ENCODE data around the gene LDLR.
"Not testable (repeated sequence)": the region's sequence is repeated elsewhere in the genome, so short reads cannot be mapped to it uniquely, and the experiment has no call there.

The LDLR gene

GRCh38 chr19:11179716-11180297, 90.5 kb downstream of the LDLR start:
- H3K27ac ChIP-seq (ENCODE audit: low read depth in 2 of 2, low read length in 2 of 2): peak overlapping the region in 1 of 2 donors; percentile 10
- H3K9me3 ChIP-seq (ENCODE audit: control insufficient read depth in 2 of 2, low read length in 2 of 2): no peaks in the 10 kb centered on the region
- peaks cover 2 to 10% of the 10 kb centered on the region in 2 donors for H3K36me3 ChIP-seq (ENCODE audit: control insufficient read depth in 2 of 2, insufficient read depth in 2 of 2, low read length in 2 of 2)
- no peaks in the 10 kb centered on the region for H3K27me3 ChIP-seq (ENCODE audit: control insufficient read depth in 2 of 2, insufficient read depth in 2 of 2, low read length in 2 of 2)
- H3K4me1 ChIP-seq (ENCODE audit: control insufficient read depth in 2 of 2, insufficient read depth in 2 of 2, low read length in 2 of 2): peaks cover 6 to 10% of the 10 kb centered on the region in 2 donors
- peak overlapping the region in 1 of 2 donors; percentile 45 for H3K4me3 ChIP-seq (ENCODE audit: low read length in 2 of 2)
- no peak overlapping the region for H3K9ac ChIP-seq (ENCODE audit: low read depth in 1 of 2, low read length in 2 of 2)

GRCh38 chr19:11180346-11180745, 91.1 kb downstream of the LDLR start:
- Histone ChIP-seq H3K27me3 (ENCODE audit: control insufficient read depth in 2 of 2, insufficient read depth in 2 of 2, low read length in 2 of 2) (no peaks in the 10 kb centered on the region), H3K9me3 (ENCODE audit: control insufficient read depth in 2 of 2, low read length in 2 of 2) (no peaks in the 10 kb centered on the region), H3K4me3 (ENCODE audit: low read length in 2 of 2) (no peak overlapping the region), H3K36me3 (ENCODE audit: control insufficient read depth in 2 of 2, insufficient read depth in 2 of 2, low read length in 2 of 2) (peaks cover 2 to 10% of the 10 kb centered on the region in 2 donors), H3K9ac (ENCODE audit: low read depth in 1 of 2, low read length in 2 of 2) (no peak overlapping the region), H3K27ac (ENCODE audit: low read depth in 2 of 2, low read length in 2 of 2) (peak overlapping the region in 1 of 2 donors; percentile 35), H3K4me1 (ENCODE audit: control insufficient read depth in 2 of 2, insufficient read depth in 2 of 2, low read length in 2 of 2) (peaks cover 6 to 10% of the 10 kb centered on the region in 2 donors)

GRCh38 chr19:11180975-11181374, 91.7 kb downstream of the LDLR start:
- H3K4me1 ChIP-seq (ENCODE audit: control insufficient read depth in 2 of 2, insufficient read depth in 2 of 2, low read length in 2 of 2): peaks cover 6 to 10% of the 10 kb centered on the region in 2 donors
- peaks cover 2 to 10% of the 10 kb centered on the region in 2 donors for H3K36me3 ChIP-seq (ENCODE audit: control insufficient read depth in 2 of 2, insufficient read depth in 2 of 2, low read length in 2 of 2)
- not testable (repeated sequence) for H3K27me3 ChIP-seq (ENCODE audit: control insufficient read depth in 2 of 2, insufficient read depth in 2 of 2, low read length in 2 of 2); H3K9ac ChIP-seq (ENCODE audit: low read depth in 1 of 2, low read length in 2 of 2); H3K9me3 ChIP-seq (ENCODE audit: control insufficient read depth in 2 of 2, low read length in 2 of 2); H3K27ac ChIP-seq (ENCODE audit: low read depth in 2 of 2, low read length in 2 of 2); H3K4me3 ChIP-seq (ENCODE audit: low read length in 2 of 2)

- peaks cover 6 to 10% of the 10 kb centered on the region in 2 donors for H3K4me1 ChIP-seq (ENCODE audit: control insufficient read depth in 2 of 2, insufficient read depth in 2 of 2, low read length in 2 of 2)
- H3K36me3 ChIP-seq (ENCODE audit: control insufficient read depth in 2 of 2, insufficient read depth in 2 of 2, low read length in 2 of 2): peaks cover 2 to 10% of the 10 kb centered on the region in 2 donors
Observed at GRCh38 chr19:11181488-11181887, 92.2 kb downstream of the LDLR start.

More at GRCh38 chr19:11181488-11181887, 92.2 kb downstream of the LDLR start:
- H3K27ac ChIP-seq (ENCODE audit: low read depth in 2 of 2, low read length in 2 of 2): no peak overlapping the region
- H3K4me3 ChIP-seq (ENCODE audit: low read length in 2 of 2): no peak overlapping the region
- H3K27me3 ChIP-seq (ENCODE audit: control insufficient read depth in 2 of 2, insufficient read depth in 2 of 2, low read length in 2 of 2): no peaks in the 10 kb centered on the region
- no peak overlapping the region for H3K9ac ChIP-seq (ENCODE audit: low read depth in 1 of 2, low read length in 2 of 2)
- no peaks in the 10 kb centered on the region for H3K9me3 ChIP-seq (ENCODE audit: control insufficient read depth in 2 of 2, low read length in 2 of 2)
